SK-N-SH (cell line): ENCODE data around the gene PRLR. TPM values are rescaled to one million over a fixed set of nuclear protein-coding genes. Genes with fewer than 3 reads are reported as not detected.

Experiments
- CTCF ChIA-PET: fragments of 300-600, 350-600 bp; formaldehyde crosslinking; extraction: SDS; loops from one replicate; lab custom pipeline; 2021; lab: Yijun Ruan, JAX
- POLR2A ChIA-PET: fragments of 350-600 bp; sonication (Branson Sonifier 250); formaldehyde crosslinking; extraction: SDS; loops from one replicate; lab custom pipeline; 2020; ENCODE audit warnings: antibody characterized with exemption, inconsistent platforms; lab: Yijun Ruan, JAX
- DNase-seq: peaks from one replicate; pipeline ENCODE4 v3.0.0; 2012
- H2AFZ ChIP-seq: fragments of 200-600 bp; sonication (generic); 2 replicates; pipeline ENCODE4 v1.8.1; 2016; ENCODE audit warnings: antibody characterized with exemption, mild to moderate bottlenecking, low read depth
- H3F3A ChIP-seq: fragments of 200-600 bp; sonication (generic); replicated peaks from 2 replicates; pipeline ENCODE3; 2016; ENCODE audit warnings: antibody characterized with exemption, mild to moderate bottlenecking; ENCODE audit not compliant: insufficient read depth
- H3K27ac ChIP-seq, 2 experiments: fragments of 200-500 bp in 1 of 2; fragments of 200-600 bp in 1 of 2; sonication (Bioruptor generic) in 1 of 2; sonication (generic), shearing (Covaris generic) in 1 of 2; 2 replicates each; pipeline versions ENCODE4 v1.5.1 to v1.6.1; 2014 to 2016; ENCODE audit warnings: low read depth in 2 of 2, inconsistent platforms in 1 of 2, low read length in 1 of 2, mild to moderate bottlenecking in 1 of 2, mixed read lengths in 1 of 2
- H3K27me3 ChIP-seq: fragments of 200-600 bp; sonication (generic), shearing (Covaris generic); 2 replicates; pipeline ENCODE4 v1.6.1; 2016; ENCODE audit warnings: mixed run types; ENCODE audit not compliant: insufficient read depth
- H3K36me3 ChIP-seq, 2 experiments: fragments of 200-500 bp in 1 of 2; fragments of 200-600 bp in 1 of 2; sonication (Bioruptor generic) in 1 of 2; sonication (generic) in 1 of 2; replicated peaks in 1 of 2; 2 replicates each; pipeline versions ENCODE3 to v1.5.1; 2014 to 2016; ENCODE audit warnings: low read length in 1 of 2, mild to moderate bottlenecking in 1 of 2; ENCODE audit not compliant: insufficient read depth in 2 of 2, control insufficient read depth in 1 of 2
- H3K4me1 ChIP-seq, 2 experiments: fragments of 200-500 bp in 1 of 2; fragments of 200-600 bp in 1 of 2; sonication (Bioruptor generic) in 1 of 2; sonication (generic), shearing (Covaris generic) in 1 of 2; 2 replicates each; pipeline versions ENCODE4 v1.5.1 to v1.6.1; 2014 to 2016; ENCODE audit warnings: low read depth in 1 of 2, low read length in 1 of 2, mixed run types in 1 of 2; ENCODE audit not compliant: insufficient read depth in 2 of 2, control insufficient read depth in 1 of 2
- H3K4me2 ChIP-seq: fragments of 200-600 bp; sonication (generic), shearing (Covaris generic); 2 replicates; pipeline ENCODE4 v1.6.1; 2017; ENCODE audit warnings: mixed run types
- H3K4me3 ChIP-seq, 2 experiments: fragments of 200-500 bp in 1 of 2; fragments of 200-600 bp in 1 of 2; sonication (Bioruptor generic) in 1 of 2; sonication (generic), shearing (Covaris generic) in 1 of 2; 2 replicates each; pipeline versions ENCODE4 v1.5.1 to v1.8.1; 2014 to 2016; ENCODE audit warnings: low read depth in 2 of 2, inconsistent platforms in 1 of 2, low read length in 1 of 2, mild to moderate bottlenecking in 1 of 2, mixed read lengths in 1 of 2, moderate library complexity in 1 of 2
- H3K79me2 ChIP-seq: fragments of 200-600 bp; sonication (generic); 2 replicates; pipeline ENCODE4 v1.8.1; 2017; ENCODE audit warnings: mild to moderate bottlenecking; ENCODE audit not compliant: insufficient read depth
- H3K9ac ChIP-seq: fragments of 200-600 bp; sonication (generic); 2 replicates; pipeline ENCODE4 v1.6.1; 2017; ENCODE audit warnings: mixed run types
- H3K9me2 ChIP-seq: fragments of 200-600 bp; sonication (generic); 2 replicates; pipeline ENCODE4 v1.6.1; 2017; ENCODE audit warnings: mixed run types
- H3K9me3 ChIP-seq: fragments of 200-600 bp; sonication (generic); 2 replicates; pipeline ENCODE4 v1.6.1; 2017; ENCODE audit warnings: mixed run types, mild to moderate bottlenecking, moderate library complexity
- H4K20me1 ChIP-seq: fragments of 200-600 bp; sonication (generic); 2 replicates; pipeline ENCODE4 v1.6.1; 2017; ENCODE audit warnings: mild to moderate bottlenecking, mixed run types; ENCODE audit not compliant: insufficient read depth
- CHD2 ChIP-seq: fragments of 150-350 bp; IDR thresholded peaks from 2 replicates; pipeline ENCODE4 v1.6.1; 2018; ENCODE audit warnings: low read length; ENCODE audit not compliant: partially characterized antibody
- FOSL2 ChIP-seq: IDR thresholded peaks from 2 replicates; pipeline ENCODE4 v1.4.0; 2012; ENCODE audit warnings: low read depth, mild to moderate bottlenecking, moderate library complexity, borderline replicate concordance
- FOXM1 ChIP-seq: IDR thresholded peaks from 2 replicates; pipeline ENCODE4 v1.4.0; 2012; ENCODE audit warnings: low read depth, mild to moderate bottlenecking
- MEF2A ChIP-seq: IDR thresholded peaks from 2 replicates; pipeline ENCODE4 v1.4.0; 2012; ENCODE audit warnings: low read depth, borderline replicate concordance
- NFIC ChIP-seq: IDR thresholded peaks from 2 replicates; pipeline ENCODE4 v1.4.0; 2012; ENCODE audit warnings: borderline replicate concordance
- PBX3 ChIP-seq: IDR thresholded peaks from 2 replicates; pipeline ENCODE4; 2012
- POLR2AphosphoS5 ChIP-seq: IDR thresholded peaks from 2 replicates; pipeline ENCODE4 v1.6.1; 2012; ENCODE audit warnings: low read depth, low read length
- RFX5 ChIP-seq: IDR thresholded peaks from 2 replicates; pipeline ENCODE4 v1.6.1; 2012; ENCODE audit warnings: mild to moderate bottlenecking, improper control_type of control experiment, low read length
- SIN3A ChIP-seq: IDR thresholded peaks from 2 replicates; pipeline ENCODE4 v1.6.1; 2012; ENCODE audit warnings: low read depth, mild to moderate bottlenecking, low read length, moderate library complexity, borderline replicate concordance
- USF2 ChIP-seq: fragments of 150-350 bp; IDR thresholded peaks from 2 replicates; pipeline ENCODE4 v1.6.1; 2017; ENCODE audit warnings: antibody characterized with exemption, low read length, low read depth, borderline replicate concordance
- YY1 ChIP-seq: IDR thresholded peaks from 2 replicates; pipeline ENCODE4 v1.4.0; 2012; ENCODE audit warnings: low read depth, mild to moderate bottlenecking
- WGBS: methylation state at CpG from one replicate; pipeline ENCODE4 v1.1.6; 2017; ENCODE audit warnings: low lambda C conversion rate; 5-methylcytosine and 5-hydroxymethylcytosine counted together
- polyA plus RNA-seq, 3 experiments: library from polyadenylated mRNA; depleted of rRNA; stranded (reverse); fragments of >200 nt; gene quantifications; 2 replicates each; pipeline ENCODE4 v1.2.3, GENCODE V29; 2012
- TF ChIP-seq, protein P1 (sequence below): IDR thresholded peaks from 2 replicates; pipeline ENCODE4 v1.4.0; 2012; ENCODE audit warnings: low read depth, borderline replicate concordance
- TF ChIP-seq, protein P2 (sequence below): fragments of 200-600 bp; sonication (generic); IDR thresholded peaks from 2 replicates; pipeline ENCODE4 v1.6.1; 2017; ENCODE audit warnings: antibody characterized with exemption, mild to moderate bottlenecking, moderate library complexity
- TF ChIP-seq, protein P3 (sequence below): IDR thresholded peaks from 2 replicates; pipeline ENCODE4 v1.6.1; 2012; ENCODE audit warnings: mild to moderate bottlenecking, low read depth, low read length, moderate library complexity
- TF ChIP-seq, protein P4 (sequence below): fragments of 150-350 bp; IDR thresholded peaks from 2 replicates; pipeline ENCODE4 v1.6.1; 2016; ENCODE audit warnings: mild to moderate bottlenecking, low read depth, low read length
- TF ChIP-seq, protein P5 (sequence below): IDR thresholded peaks from 2 replicates; pipeline ENCODE4 v1.4.0; 2012; ENCODE audit warnings: low read depth

Gene PRLR
- polyA plus RNA-seq, 1 of the 3 experiments (the other 2 are of a cell fraction): 0.13 TPM

GRCh38 chr5:35029333-35029732 is 201.0 kb downstream of the PRLR start:
- H3K79me2 ChIP-seq: no peaks in the 10 kb centered on the region
- peaks cover 7% of the 10 kb centered on the region; the same call in 1 of the 2 replicates for H3K27me3 ChIP-seq
- no peak overlapping the region for H3K9ac ChIP-seq
- H3K36me3 ChIP-seq: no peaks in the 10 kb centered on the region
- WGBS: 40% methylated on average over 4 of the region's 4 CpGs
- H3K4me1 ChIP-seq: no peaks in the 10 kb centered on the region
- H3F3A ChIP-seq: no peaks in the 10 kb centered on the region
- H3K9me3 ChIP-seq: no peaks in the 10 kb centered on the region
- no peak for TF ChIP-seq FOXM1
- TF ChIP-seq SIN3A: no peak
- TF ChIP-seq MEF2A: no peak
- no peak overlapping the region for H3K4me3 ChIP-seq
- POLR2A ChIA-PET: no interaction called here
- no peak overlapping the region for H2AFZ ChIP-seq
- no peak overlapping the region for H3K27ac ChIP-seq
- no peak for DNase-seq
- H4K20me1 ChIP-seq: no peaks in the 10 kb centered on the region
- no peak overlapping the region for H3K4me2 ChIP-seq
- CTCF ChIA-PET: interaction anchor here (1.3 kb wide), 1 partner anchor 26 kb away, joined by 4 read pairs; no protein-coding TSS in a partner anchor
- H3K9me2 ChIP-seq: no peaks in the 10 kb centered on the region

DNA sequence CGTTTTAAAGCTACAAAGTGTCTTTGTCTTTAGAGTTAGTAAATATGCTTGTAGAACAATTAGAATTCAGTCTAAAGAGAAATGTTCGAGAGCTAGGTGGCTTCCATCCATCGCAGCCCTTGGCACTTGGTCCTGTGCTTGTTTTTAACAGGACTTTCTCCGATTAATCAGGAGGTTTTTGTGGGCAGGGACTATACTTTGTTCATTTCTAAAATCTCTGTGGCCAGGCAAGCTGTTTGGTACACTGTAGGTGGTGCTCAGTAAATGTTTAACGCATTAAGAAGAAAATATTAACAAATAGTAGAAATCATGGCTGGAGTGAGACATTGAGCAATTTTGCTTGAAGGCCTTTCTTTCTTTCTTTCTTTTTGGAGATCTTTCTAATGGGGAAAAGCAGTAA is 203.3 kb downstream of the PRLR start:
- no peak overlapping the region for H2AFZ ChIP-seq
- H3K9me3 ChIP-seq: no peaks in the 10 kb centered on the region
- H3K4me1 ChIP-seq: no peaks in the 10 kb centered on the region
- peaks cover 7% of the 10 kb centered on the region; the same call in 1 of the 2 replicates for H3K27me3 ChIP-seq
- H3K4me3 ChIP-seq: no peak overlapping the region
- no peaks in the 10 kb centered on the region for H3K79me2 ChIP-seq
- no peaks in the 10 kb centered on the region for H4K20me1 ChIP-seq
- no peaks in the 10 kb centered on the region for H3F3A ChIP-seq
- H3K9me2 ChIP-seq: no peaks in the 10 kb centered on the region
- WGBS: 28% methylated on average over 5 of the region's 5 CpGs
- POLR2A ChIA-PET: no interaction called here
- CTCF ChIA-PET: interaction anchor here (1.5 to 1.9 kb wide), 2 partner anchors 9 to 23 kb away, joined by 3 to 6 read pairs; no protein-coding TSS in a partner anchor
- no peak overlapping the region for H3K9ac ChIP-seq
- H3K27ac ChIP-seq: no peak overlapping the region
- DNase-seq: no peak
- H3K4me2 ChIP-seq: no peak overlapping the region
- no peaks in the 10 kb centered on the region for H3K36me3 ChIP-seq
- TF ChIP-seq NFIC: no peak
- TF ChIP-seq CHD2: no peak
- TF ChIP-seq, protein P1, sequence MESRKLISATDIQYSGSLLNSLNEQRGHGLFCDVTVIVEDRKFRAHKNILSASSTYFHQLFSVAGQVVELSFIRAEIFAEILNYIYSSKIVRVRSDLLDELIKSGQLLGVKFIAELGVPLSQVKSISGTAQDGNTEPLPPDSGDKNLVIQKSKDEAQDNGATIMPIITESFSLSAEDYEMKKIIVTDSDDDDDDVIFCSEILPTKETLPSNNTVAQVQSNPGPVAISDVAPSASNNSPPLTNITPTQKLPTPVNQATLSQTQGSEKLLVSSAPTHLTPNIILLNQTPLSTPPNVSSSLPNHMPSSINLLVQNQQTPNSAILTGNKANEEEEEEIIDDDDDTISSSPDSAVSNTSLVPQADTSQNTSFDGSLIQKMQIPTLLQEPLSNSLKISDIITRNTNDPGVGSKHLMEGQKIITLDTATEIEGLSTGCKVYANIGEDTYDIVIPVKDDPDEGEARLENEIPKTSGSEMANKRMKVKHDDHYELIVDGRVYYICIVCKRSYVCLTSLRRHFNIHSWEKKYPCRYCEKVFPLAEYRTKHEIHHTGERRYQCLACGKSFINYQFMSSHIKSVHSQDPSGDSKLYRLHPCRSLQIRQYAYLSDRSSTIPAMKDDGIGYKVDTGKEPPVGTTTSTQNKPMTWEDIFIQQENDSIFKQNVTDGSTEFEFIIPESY: no peak
- no peak for TF ChIP-seq POLR2AphosphoS5
- TF ChIP-seq, protein P2, sequence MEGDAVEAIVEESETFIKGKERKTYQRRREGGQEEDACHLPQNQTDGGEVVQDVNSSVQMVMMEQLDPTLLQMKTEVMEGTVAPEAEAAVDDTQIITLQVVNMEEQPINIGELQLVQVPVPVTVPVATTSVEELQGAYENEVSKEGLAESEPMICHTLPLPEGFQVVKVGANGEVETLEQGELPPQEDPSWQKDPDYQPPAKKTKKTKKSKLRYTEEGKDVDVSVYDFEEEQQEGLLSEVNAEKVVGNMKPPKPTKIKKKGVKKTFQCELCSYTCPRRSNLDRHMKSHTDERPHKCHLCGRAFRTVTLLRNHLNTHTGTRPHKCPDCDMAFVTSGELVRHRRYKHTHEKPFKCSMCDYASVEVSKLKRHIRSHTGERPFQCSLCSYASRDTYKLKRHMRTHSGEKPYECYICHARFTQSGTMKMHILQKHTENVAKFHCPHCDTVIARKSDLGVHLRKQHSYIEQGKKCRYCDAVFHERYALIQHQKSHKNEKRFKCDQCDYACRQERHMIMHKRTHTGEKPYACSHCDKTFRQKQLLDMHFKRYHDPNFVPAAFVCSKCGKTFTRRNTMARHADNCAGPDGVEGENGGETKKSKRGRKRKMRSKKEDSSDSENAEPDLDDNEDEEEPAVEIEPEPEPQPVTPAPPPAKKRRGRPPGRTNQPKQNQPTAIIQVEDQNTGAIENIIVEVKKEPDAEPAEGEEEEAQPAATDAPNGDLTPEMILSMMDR: no peak
- TF ChIP-seq, protein P3, sequence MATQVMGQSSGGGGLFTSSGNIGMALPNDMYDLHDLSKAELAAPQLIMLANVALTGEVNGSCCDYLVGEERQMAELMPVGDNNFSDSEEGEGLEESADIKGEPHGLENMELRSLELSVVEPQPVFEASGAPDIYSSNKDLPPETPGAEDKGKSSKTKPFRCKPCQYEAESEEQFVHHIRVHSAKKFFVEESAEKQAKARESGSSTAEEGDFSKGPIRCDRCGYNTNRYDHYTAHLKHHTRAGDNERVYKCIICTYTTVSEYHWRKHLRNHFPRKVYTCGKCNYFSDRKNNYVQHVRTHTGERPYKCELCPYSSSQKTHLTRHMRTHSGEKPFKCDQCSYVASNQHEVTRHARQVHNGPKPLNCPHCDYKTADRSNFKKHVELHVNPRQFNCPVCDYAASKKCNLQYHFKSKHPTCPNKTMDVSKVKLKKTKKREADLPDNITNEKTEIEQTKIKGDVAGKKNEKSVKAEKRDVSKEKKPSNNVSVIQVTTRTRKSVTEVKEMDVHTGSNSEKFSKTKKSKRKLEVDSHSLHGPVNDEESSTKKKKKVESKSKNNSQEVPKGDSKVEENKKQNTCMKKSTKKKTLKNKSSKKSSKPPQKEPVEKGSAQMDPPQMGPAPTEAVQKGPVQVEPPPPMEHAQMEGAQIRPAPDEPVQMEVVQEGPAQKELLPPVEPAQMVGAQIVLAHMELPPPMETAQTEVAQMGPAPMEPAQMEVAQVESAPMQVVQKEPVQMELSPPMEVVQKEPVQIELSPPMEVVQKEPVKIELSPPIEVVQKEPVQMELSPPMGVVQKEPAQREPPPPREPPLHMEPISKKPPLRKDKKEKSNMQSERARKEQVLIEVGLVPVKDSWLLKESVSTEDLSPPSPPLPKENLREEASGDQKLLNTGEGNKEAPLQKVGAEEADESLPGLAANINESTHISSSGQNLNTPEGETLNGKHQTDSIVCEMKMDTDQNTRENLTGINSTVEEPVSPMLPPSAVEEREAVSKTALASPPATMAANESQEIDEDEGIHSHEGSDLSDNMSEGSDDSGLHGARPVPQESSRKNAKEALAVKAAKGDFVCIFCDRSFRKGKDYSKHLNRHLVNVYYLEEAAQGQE: no peak
- TF ChIP-seq FOSL2: no peak
- TF ChIP-seq, protein P4, sequence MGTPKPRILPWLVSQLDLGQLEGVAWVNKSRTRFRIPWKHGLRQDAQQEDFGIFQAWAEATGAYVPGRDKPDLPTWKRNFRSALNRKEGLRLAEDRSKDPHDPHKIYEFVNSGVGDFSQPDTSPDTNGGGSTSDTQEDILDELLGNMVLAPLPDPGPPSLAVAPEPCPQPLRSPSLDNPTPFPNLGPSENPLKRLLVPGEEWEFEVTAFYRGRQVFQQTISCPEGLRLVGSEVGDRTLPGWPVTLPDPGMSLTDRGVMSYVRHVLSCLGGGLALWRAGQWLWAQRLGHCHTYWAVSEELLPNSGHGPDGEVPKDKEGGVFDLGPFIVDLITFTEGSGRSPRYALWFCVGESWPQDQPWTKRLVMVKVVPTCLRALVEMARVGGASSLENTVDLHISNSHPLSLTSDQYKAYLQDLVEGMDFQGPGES: no peak
- TF ChIP-seq SIN3A: no peak
- no peak for TF ChIP-seq YY1
- no peak for TF ChIP-seq USF2
- TF ChIP-seq PBX3: no peak
- TF ChIP-seq, protein P5, sequence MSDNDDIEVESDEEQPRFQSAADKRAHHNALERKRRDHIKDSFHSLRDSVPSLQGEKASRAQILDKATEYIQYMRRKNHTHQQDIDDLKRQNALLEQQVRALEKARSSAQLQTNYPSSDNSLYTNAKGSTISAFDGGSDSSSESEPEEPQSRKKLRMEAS: no peak
- TF ChIP-seq RFX5: no peak
